ENCODE data around the gene OARD1.
"Not testable (repeated sequence)": the region's sequence is repeated elsewhere in the genome, so short reads cannot be mapped to it uniquely, and the experiment has no call there.

OARD1 gene

GRCh38 chr6:41071923-41072835 is at the start of gene OARD1:
OARD1 (minus strand) TSS chr6:41072356; CDS start chr6:41071634, 722 bp downstream.
- peak; percentile 80 to 84 for ATAC-seq

- no peak for ATAC-seq
These were observed 47.9 kb upstream of the OARD1 start for GRCh38 chr6:41120058-41120457.

GRCh38 chr6:41119508-41119907 is 47.4 kb upstream of the OARD1 start:
- no peak for ATAC-seq

- ATAC-seq: not testable (repeated sequence)
These were observed 42.9 kb upstream of the OARD1 start for GRCh38 chr6:41115027-41115426.

- no peak for ATAC-seq
These were observed 38.9 kb upstream of the OARD1 start for GRCh38 chr6:41111017-41111416.

- no peak for ATAC-seq
These were observed 31.7 kb upstream of the OARD1 start for GRCh38 chr6:41103847-41104246.

GRCh38 chr6:41100871-41101287 is 28.7 kb upstream of the OARD1 start:
- peak in 1 of 2 donors; percentile 73 for ATAC-seq

- no peak for ATAC-seq
These were observed 26.2 kb upstream of the OARD1 start for GRCh38 chr6:41098366-41098765.

GRCh38 chr6:41097467-41098090 is 25.4 kb upstream of the OARD1 start:
- ATAC-seq: no peak

- no peak for ATAC-seq
These were observed 21.6 kb upstream of the OARD1 start for GRCh38 chr6:41093729-41094128.

- ATAC-seq: no peak
These were observed 20.4 kb upstream of the OARD1 start for GRCh38 chr6:41092421-41093140.

GRCh38 chr6:41090841-41091761 is 18.9 kb upstream of the OARD1 start:
- ATAC-seq: no peak

GRCh38 chr6:41088451-41088850 is 16.3 kb upstream of the OARD1 start:
- ATAC-seq: no peak

GRCh38 chr6:41085182-41085581 is 13.0 kb upstream of the OARD1 start:
- no peak for ATAC-seq

- ATAC-seq: no peak
These were observed 10.9 kb upstream of the OARD1 start for GRCh38 chr6:41083072-41083471.

GRCh38 chr6:41080621-41081020 is 8.5 kb upstream of the OARD1 start:
- ATAC-seq: no peak

- no peak for ATAC-seq
These were observed 6.9 kb upstream of the OARD1 start for GRCh38 chr6:41079080-41079479.

GRCh38 chr6:41078101-41078500 is 5.9 kb upstream of the OARD1 start:
- ATAC-seq: no peak

- ATAC-seq: no peak
These were observed 5.4 kb upstream of the OARD1 start for GRCh38 chr6:41077536-41077935.

- no peak for ATAC-seq
These were observed 3.8 kb upstream of the OARD1 start for GRCh38 chr6:41075651-41076626.
